Choroid plexus epithelial cell (primary cell): ENCODE results near the gene ASTN1.

Experiments
- DNase-seq: peaks from one replicate; pipeline ENCODE4 v3.0.0-alpha.2; 2010; ENCODE audit warnings: low read depth
- H3K4me3 ChIP-seq: 2 replicates; pipeline ENCODE4 v1.5.1; 2011; ENCODE audit warnings: low read depth, mild to moderate bottlenecking, control low read depth, low read length, moderate library complexity
- CTCF ChIP-seq: conservative IDR thresholded peaks from 2 replicates; pipeline ENCODE4 v1.5.1; 2011; ENCODE audit warnings: low read depth, mild to moderate bottlenecking, control low read depth, inconsistent platforms, low read length, moderate library complexity

Gene ASTN1

GRCh38 chr1:177165069-177165439, 542 bp upstream of the ASTN1 start:
- no peak for DNase-seq
- TF ChIP-seq CTCF = no peak
- H3K4me3 ChIP-seq = no peak overlapping the region

GRCh38 chr1:177163844-177164379, 600 bp downstream of the ASTN1 start:
- no peak for TF ChIP-seq CTCF
- DNase-seq = no peak
- H3K4me3 ChIP-seq = no peak overlapping the region

- no peak overlapping the region for H3K4me3 ChIP-seq
- TF ChIP-seq CTCF = no peak
- DNase-seq = no peak
Observed at GRCh38 chr1:177162243-177162642, 2.3 kb downstream of the ASTN1 start.

- H3K4me3 ChIP-seq = no peak overlapping the region
- no peak for TF ChIP-seq CTCF
- DNase-seq = no peak
Observed at GRCh38 chr1:177146499-177146898, 18.0 kb downstream of the ASTN1 start.

- no peak for TF ChIP-seq CTCF
- H3K4me3 ChIP-seq = no peak overlapping the region
- no peak for DNase-seq
Observed at GRCh38 chr1:177145106-177146070, 19.1 kb downstream of the ASTN1 start.

GRCh38 chr1:177142791-177143271, 21.7 kb downstream of the ASTN1 start:
- DNase-seq = no peak
- H3K4me3 ChIP-seq = no peak overlapping the region
- no peak for TF ChIP-seq CTCF
